HG03432 (cell line): ENCODE data around the gene FIG4.
"Not testable (repeated sequence)": the region's sequence is repeated elsewhere in the genome, so short reads cannot be mapped to it uniquely, and the experiment has no call there.

Experiments used
- ATAC-seq: cut with Tn5 transposase; IDR thresholded peaks from one replicate; pipeline ENCODE4 v1.9.1; 2021; ENCODE audit warnings: mild to moderate bottlenecking, moderate library complexity; ENCODE audit not compliant: unreplicated experiment

Gene FIG4

GRCh38 chr6:109840796-109841195, 149.7 kb downstream of the FIG4 start:
- no peak for ATAC-seq

GRCh38 chr6:109841869-109842268, 150.8 kb downstream of the FIG4 start:
- ATAC-seq, result no peak

GRCh38 chr6:109852713-109853112, 161.6 kb downstream of the FIG4 start:
- ATAC-seq, result no peak

GRCh38 chr6:109853426-109853825, 162.3 kb downstream of the FIG4 start:
- ATAC-seq, result no peak

- ATAC-seq, result no peak
Measured at GRCh38 chr6:109853951-109854350, 162.9 kb downstream of the FIG4 start.

GRCh38 chr6:109854541-109855308, 163.6 kb downstream of the FIG4 start:
- no peak for ATAC-seq

GRCh38 chr6:109855476-109856040, 164.5 kb downstream of the FIG4 start:
- not testable (repeated sequence) for ATAC-seq

GRCh38 chr6:109861946-109862345, 170.8 kb downstream of the FIG4 start:
- no peak for ATAC-seq

- no peak for ATAC-seq
Measured at GRCh38 chr6:109864050-109864449, 173.0 kb downstream of the FIG4 start.

GRCh38 chr6:109865968-109866367, 174.9 kb downstream of the FIG4 start:
- no peak for ATAC-seq

- ATAC-seq, result no peak
Measured at GRCh38 chr6:109867009-109867969, 176.2 kb downstream of the FIG4 start.

GRCh38 chr6:109867970-109868358, 176.9 kb downstream of the FIG4 start:
- no peak for ATAC-seq

GRCh38 chr6:109869398-109870088, 178.4 kb downstream of the FIG4 start:
- ATAC-seq, result not testable (repeated sequence)

GRCh38 chr6:109870089-109870410, 179.0 kb downstream of the FIG4 start:
- ATAC-seq, result no peak

GRCh38 chr6:109872549-109872948, 181.5 kb downstream of the FIG4 start:
- ATAC-seq, result no peak

- no peak for ATAC-seq
Measured at GRCh38 chr6:109872968-109873545, 182.0 kb downstream of the FIG4 start.

GRCh38 chr6:109874086-109874485, 183.0 kb downstream of the FIG4 start:
- no peak for ATAC-seq

GRCh38 chr6:109874621-109875020, 183.5 kb downstream of the FIG4 start:
- ATAC-seq, result no peak
